MCF 10A (cell line): Measurements from ENCODE around the gene DCP1A. TPM values are rescaled to one million over a fixed set of nuclear protein-coding genes. Genes with fewer than 3 reads are reported as not detected.
A peak's percentile ranks its signal among the peaks of the same experiment; 100 is the strongest.

Source experiments
- BruUV-seq: library from RNA; stranded (reverse); fragments of 400-500 nt; replicated peaks from 2 replicates; lab custom pipeline; 2021; lab: Mats Ljungman, UMichigan
- CTCF ChIA-PET: fragments of 300-600 bp; sonication (Branson Sonifier 250); formaldehyde crosslinking; extraction: SDS; loops from one replicate; lab custom pipeline; 2021; ENCODE audit warnings: antibody characterized with exemption, inconsistent platforms; lab: Yijun Ruan, JAX
- POLR2A ChIA-PET: fragments of 300-600, 350-650 bp; sonication (Branson Sonifier 250); formaldehyde crosslinking; extraction: SDS; loops from one replicate; lab custom pipeline; 2020; ENCODE audit warnings: antibody characterized with exemption, inconsistent platforms; lab: Yijun Ruan, JAX
- DNase-seq: peaks from one replicate; pipeline ENCODE4 v3.0.0-alpha.2; 2018; ENCODE audit not compliant: unreplicated experiment
- H3K27ac Mint-ChIP-seq: one replicate; pipeline ENCODE4 v1.8.0; 2022; ENCODE audit warnings: mild to moderate bottlenecking, low read depth, mixed read lengths; ENCODE audit not compliant: unreplicated experiment
- H3K27me3 Mint-ChIP-seq: one replicate; pipeline ENCODE4 v1.8.0; 2022; ENCODE audit warnings: mixed read lengths; ENCODE audit not compliant: insufficient read depth, unreplicated experiment
- H3K36me3 Mint-ChIP-seq: one replicate; pipeline ENCODE4 v1.8.0; 2022; ENCODE audit warnings: mild to moderate bottlenecking, moderate library complexity, mixed read lengths; ENCODE audit not compliant: insufficient read depth, unreplicated experiment
- H3K4me1 Mint-ChIP-seq: one replicate; pipeline ENCODE4 v1.8.0; 2022; ENCODE audit warnings: mixed read lengths; ENCODE audit not compliant: insufficient read depth, unreplicated experiment
- H3K4me3 Mint-ChIP-seq: one replicate; pipeline ENCODE4 v1.8.0; 2022; ENCODE audit warnings: mild to moderate bottlenecking, moderate library complexity, mixed read lengths; ENCODE audit not compliant: unreplicated experiment
- H3K9me3 Mint-ChIP-seq: one replicate; pipeline ENCODE4 v1.8.0; 2022; ENCODE audit warnings: mixed read lengths; ENCODE audit not compliant: unreplicated experiment
- intact Hi-C: fragments of 100-400 bp; cut with micrococcal nuclease; formaldehyde crosslinking; loops from 2 replicates; pipeline ENCODE4 v1.14.1; 2022
- total RNA-seq: library from RNA; stranded (reverse); gene quantifications from 2 replicates; pipeline ENCODE4 v1.2.3, GENCODE V29; 2022
- TF ChIP-seq, protein P1 (sequence below): fragments of 200-600 bp; IDR thresholded peaks from one replicate; pipeline ENCODE4 v1.8.0; 2022; ENCODE audit warnings: antibody characterized with exemption, mild to moderate bottlenecking; ENCODE audit not compliant: unreplicated experiment

Gene DCP1A
- total RNA-seq, 1 experiment from 2014 or later = 22.1 TPM

GRCh38 chr3:53257465-53257864, 89.9 kb downstream of the DCP1A start:
- Mint-ChIP-seq H3K4me3 (no peak overlapping the region), H3K36me3 (no peaks in the 10 kb centered on the region), H3K27ac (no peak overlapping the region), H3K9me3 (no peaks in the 10 kb centered on the region), H3K4me1 (peaks cover 30% of the 10 kb centered on the region), H3K27me3 (no peaks in the 10 kb centered on the region)
- POLR2A ChIA-PET = no interaction called here
- CTCF ChIA-PET = interaction anchor here (0.6 kb wide), 1 partner anchor 58 kb away, joined by 4 read pairs; no protein-coding TSS in a partner anchor
- BruUV-seq = no TSS peak
- TF ChIP-seq, protein P1, sequence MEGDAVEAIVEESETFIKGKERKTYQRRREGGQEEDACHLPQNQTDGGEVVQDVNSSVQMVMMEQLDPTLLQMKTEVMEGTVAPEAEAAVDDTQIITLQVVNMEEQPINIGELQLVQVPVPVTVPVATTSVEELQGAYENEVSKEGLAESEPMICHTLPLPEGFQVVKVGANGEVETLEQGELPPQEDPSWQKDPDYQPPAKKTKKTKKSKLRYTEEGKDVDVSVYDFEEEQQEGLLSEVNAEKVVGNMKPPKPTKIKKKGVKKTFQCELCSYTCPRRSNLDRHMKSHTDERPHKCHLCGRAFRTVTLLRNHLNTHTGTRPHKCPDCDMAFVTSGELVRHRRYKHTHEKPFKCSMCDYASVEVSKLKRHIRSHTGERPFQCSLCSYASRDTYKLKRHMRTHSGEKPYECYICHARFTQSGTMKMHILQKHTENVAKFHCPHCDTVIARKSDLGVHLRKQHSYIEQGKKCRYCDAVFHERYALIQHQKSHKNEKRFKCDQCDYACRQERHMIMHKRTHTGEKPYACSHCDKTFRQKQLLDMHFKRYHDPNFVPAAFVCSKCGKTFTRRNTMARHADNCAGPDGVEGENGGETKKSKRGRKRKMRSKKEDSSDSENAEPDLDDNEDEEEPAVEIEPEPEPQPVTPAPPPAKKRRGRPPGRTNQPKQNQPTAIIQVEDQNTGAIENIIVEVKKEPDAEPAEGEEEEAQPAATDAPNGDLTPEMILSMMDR = no peak
- DNase-seq = no peak
- intact Hi-C loops = no loop called here

DNA sequence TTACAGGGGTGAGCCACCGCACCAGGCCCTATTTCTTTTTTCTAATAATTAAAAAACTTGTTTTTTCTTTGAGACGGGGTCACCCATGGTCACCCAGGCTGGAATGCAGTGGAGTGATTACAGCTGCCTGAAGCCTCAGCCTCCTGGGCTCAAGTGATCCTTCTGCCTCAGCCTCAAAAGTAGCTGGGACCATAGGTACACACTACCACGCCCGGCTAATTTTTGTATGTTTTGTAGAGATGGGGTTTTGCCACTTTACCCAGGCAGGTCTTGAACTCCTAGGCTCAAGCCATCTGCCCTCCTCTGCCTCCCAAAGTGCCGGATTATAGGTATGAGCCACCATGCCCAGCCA, 90.7 kb downstream of the DCP1A start:
- H3K36me3 Mint-ChIP-seq = peaks cover 7% of the 10 kb centered on the region
- no peak for DNase-seq
- H3K9me3 Mint-ChIP-seq = no peaks in the 10 kb centered on the region
- H3K4me1 Mint-ChIP-seq = peaks cover 27% of the 10 kb centered on the region
- ChIA-PET POLR2A (no interaction called here), CTCF (no interaction called here)
- no peak overlapping the region for H3K27ac Mint-ChIP-seq
- no peaks in the 10 kb centered on the region for H3K27me3 Mint-ChIP-seq
- no TSS peak for BruUV-seq
- TF ChIP-seq, protein P1 = no peak
- no peak overlapping the region for H3K4me3 Mint-ChIP-seq
- intact Hi-C loops = no loop called here

DNA sequence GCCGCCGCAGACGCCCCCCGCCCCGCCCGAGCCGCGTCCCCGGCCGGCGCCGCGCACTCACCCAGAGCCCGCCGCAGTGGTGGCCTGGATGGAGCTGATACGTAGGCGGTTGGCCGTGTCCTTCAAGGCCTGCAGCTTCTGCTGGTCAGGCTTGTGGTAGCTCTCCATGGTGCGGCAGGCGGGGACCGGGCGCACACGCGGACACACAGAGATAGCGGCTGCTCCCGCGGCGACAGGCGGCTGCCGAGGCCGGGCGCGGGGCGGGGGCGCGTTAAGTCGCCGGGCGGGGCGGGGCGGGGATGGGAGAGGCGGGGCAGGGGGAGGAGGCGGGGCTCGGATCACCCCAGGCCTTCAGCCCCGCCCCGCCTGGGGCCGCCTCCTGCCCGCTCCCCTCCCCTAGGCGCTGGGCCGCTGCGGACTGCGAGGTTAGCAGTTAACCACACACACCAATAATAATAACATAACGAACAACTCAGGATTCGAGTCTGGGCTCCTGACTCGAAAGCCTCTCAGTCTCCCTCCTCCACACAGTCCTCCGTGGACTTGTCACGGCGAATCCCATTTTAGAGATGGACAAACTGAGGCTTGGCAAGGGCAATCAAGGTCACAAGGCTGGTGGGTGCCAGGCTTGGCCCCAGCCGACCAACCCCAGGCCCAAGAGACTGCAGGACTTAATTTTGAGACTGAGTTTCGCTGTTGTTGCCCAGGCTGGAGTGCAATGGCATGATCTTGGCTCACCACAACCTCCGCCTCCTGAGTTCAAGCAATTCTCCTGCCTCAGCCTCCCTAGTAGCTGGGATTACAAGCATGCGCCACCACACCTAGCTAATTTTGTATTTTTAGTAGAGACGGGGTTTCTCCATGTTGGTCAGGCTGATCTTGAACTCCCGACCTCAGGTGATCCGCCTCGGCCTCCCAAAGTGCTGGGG, 91.3 kb downstream of the DCP1A start, which contains the start of gene TKT:
TKT (minus strand) TSS at position 248 of the 929 bp plus-strand sequence; CDS start at position 168, 80 bp downstream.
- POLR2A ChIA-PET = interaction anchor here (0.5 to 5.5 kb wide), 5 partner anchors 15 to 486 kb away, joined by 3 to 62 read pairs (median 4); partner anchors contain the start of genes NEK4 and PRKCD
- Mint-ChIP-seq H3K4me1 (peaks cover 23% of the 10 kb centered on the region), H3K9me3 (no peaks in the 10 kb centered on the region), H3K27ac (peak within 1 kb of the TSS; percentile 67), H3K4me3 (peak within 1 kb of the TSS; percentile 95), H3K36me3 (peaks cover 10% of the 10 kb centered on the region), H3K27me3 (no peaks in the 10 kb centered on the region)
- TF ChIP-seq, protein P1 = no peak
- DNase-seq = peak; percentile 84
- intact Hi-C loops = loop anchor here (2.0 kb wide), 1 partner anchor 17 kb away; no protein-coding TSS in a partner anchor
- CTCF ChIA-PET = interaction anchor here (0.7 to 4.0 kb wide), 2 partner anchors 13 to 36 kb away, joined by 3 to 18 read pairs; no protein-coding TSS in a partner anchor
- no TSS peak for BruUV-seq

DNA sequence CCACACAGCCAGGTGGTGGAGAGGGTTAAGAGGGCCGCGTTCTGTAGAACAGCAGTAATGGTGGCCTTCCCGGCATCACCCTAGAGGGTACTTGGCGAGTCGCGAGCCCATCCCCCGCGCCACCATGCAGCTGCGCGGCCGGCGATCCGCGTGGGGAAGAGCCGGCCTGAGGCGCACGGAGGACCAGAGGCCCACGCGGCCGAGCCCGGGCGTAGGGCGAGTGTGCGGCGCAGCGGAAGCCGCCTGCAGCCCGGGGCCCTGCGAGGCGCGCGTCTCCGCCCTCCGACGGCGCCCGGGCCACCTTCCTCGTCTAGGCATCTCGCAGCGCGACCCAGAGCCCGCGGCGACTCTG, 91.9 kb downstream of the DCP1A start:
- CTCF ChIA-PET = interaction anchor here (0.7 to 4.0 kb wide), 2 partner anchors 12 to 35 kb away, joined by 3 to 18 read pairs; no protein-coding TSS in a partner anchor
- H3K36me3 Mint-ChIP-seq = peaks cover 15% of the 10 kb centered on the region
- H3K27ac Mint-ChIP-seq = peak overlapping the region; percentile 67
- TF ChIP-seq, protein P1 = no peak
- no peaks in the 10 kb centered on the region for H3K9me3 Mint-ChIP-seq
- H3K4me1 Mint-ChIP-seq = peaks cover 23% of the 10 kb centered on the region
- intact Hi-C loops = loop anchor here (2.0 kb wide), 1 partner anchor 17 kb away; no protein-coding TSS in a partner anchor
- peak overlapping the region; percentile 95 for H3K4me3 Mint-ChIP-seq
- POLR2A ChIA-PET = interaction anchor here (0.5 to 5.5 kb wide), 6 partner anchors 15 to 892 kb away, joined by 3 to 62 read pairs (median 4); partner anchors contain the start of genes NEK4 and PRKCD
- no peaks in the 10 kb centered on the region for H3K27me3 Mint-ChIP-seq
- no TSS peak for BruUV-seq
- DNase-seq = no peak
